Endometrium (tissue), 2 donors: ENCODE results near the gene L3MBTL2.
"Not testable (repeated sequence)": the region's sequence is repeated elsewhere in the genome, so short reads cannot be mapped to it uniquely, and the experiment has no call there.

Experiments
- FAIRE-seq: peaks from 2 replicates; lab custom pipeline; 2012; peaks lifted over from hg19 to GRCh38; lab: Jason Lieb, UNC
- donor health status: control.
- donor health status: control.

The L3MBTL2 gene

DNA sequence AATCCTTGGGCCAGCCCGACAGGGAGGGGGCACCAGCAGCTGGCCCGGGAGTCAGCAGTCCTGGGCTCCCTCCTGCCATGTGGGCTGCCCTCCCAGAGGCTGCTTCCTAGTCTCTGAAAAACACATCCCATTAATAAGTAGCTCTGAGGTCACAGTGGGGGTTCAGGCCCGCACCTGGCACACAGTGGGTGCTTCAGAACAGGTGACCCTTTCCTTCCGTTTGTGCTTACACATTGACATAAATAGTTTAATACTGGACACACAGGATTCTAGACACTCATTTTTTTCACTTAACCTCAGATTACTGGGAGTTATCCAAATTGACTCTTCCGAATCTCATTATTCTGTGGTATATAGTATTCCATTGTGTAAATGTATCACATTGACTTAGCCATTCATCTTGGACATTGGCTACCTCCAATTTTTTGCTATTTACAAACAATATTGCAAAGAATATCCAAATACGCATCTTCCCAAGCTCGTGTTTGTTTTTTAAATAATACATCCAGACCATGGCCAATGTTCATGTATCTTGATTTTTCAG lies 36.1 kb downstream of the L3MBTL2 start:
- FAIRE-seq: no peak

GRCh38 chr22:41242396-41243117 lies 37.4 kb downstream of the L3MBTL2 start:
- no peak for FAIRE-seq

GRCh38 chr22:41243361-41243760 lies 38.2 kb downstream of the L3MBTL2 start:
- FAIRE-seq: no peak

DNA sequence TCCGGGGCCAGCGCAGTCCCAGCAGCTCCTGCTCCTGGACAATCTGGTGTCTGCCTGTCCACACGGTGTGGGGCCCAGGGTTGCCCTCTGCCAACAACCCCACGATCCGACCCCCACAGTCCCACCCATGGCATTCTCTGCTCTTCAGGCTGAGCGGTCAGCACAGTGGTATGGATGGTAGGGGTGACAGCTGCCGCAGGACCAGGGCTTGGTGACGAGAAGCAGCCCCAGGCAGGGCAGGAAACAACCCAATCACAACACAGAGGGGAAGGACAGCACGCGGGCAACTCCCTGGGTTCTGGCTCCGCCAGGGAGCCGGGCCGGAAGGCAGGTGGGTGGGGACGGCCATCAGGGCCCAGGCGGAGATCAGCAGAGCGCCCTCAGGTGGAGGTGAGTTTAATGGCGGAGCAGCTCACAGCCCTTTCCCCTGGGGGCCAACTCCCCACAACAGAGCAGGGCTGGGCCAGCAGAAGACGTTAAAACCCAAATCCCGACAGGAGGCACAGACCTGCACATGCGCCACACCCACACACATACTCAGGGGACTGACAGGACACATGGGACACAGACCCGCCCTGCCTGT lies 40.9 kb downstream of the L3MBTL2 start:
- no peak for FAIRE-seq

DNA sequence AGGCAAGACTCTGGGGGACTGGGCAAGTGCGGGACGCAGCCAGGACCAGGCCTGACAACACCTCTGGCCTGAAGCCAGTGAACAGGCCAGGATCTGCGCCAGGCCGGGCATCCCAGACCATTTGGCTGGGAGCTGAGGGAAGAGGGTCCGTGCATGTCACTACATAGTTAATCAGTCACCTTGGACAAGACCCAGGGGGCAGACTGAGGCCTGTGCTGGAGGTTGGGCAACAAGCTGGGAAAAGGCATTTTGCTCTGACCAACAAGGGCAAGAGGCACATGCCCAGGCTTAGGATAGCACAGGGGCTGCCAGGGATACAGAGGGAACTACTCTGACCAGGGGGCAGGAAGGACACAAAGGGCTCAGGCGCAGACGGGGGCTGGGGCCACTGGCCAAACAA lies 42.6 kb downstream of the L3MBTL2 start:
- FAIRE-seq: no peak

- FAIRE-seq: no peak
Observed at GRCh38 chr22:41248314-41248713, 43.2 kb downstream of the L3MBTL2 start.

DNA sequence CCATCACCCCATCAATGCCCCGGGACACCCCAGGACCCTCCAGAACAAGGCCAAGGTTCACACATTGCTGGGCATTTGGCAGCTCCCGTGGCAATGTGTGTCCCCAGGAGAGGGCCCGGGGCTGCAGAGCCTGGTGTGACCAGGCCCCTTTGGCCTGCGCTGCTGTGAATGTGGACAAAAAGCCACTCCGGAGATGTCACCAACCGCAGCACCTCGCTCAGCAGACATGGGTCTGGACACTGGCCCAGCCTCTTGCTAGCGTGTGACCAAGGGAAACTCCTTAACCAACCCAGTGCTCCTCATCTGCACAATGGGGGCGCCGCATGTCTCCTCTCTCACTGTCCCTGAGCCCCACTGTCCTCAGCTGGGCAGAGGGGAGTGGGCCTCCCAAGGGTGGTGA lies 43.6 kb downstream of the L3MBTL2 start:
- no peak for FAIRE-seq

DNA sequence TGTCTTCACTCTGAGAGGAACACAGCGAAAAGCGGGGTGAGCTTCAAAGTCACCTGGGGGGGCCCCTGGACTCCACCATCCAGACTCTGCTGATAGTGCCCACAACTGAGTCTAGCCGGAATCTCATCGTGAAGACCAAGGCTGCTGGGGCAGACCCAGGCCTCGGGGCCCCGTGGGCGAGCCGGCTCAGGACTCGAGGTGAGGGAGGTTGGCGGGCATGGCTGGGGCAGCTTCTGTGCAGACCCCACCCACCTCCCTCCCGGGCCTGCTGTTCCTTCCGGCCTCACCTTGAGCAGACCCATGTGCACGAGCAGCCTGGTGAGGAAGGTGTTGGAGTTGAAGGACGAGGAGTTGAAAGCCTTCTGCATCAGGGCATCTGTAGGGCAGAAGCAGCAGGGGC lies 44.3 kb downstream of the L3MBTL2 start:
- FAIRE-seq: no peak

DNA sequence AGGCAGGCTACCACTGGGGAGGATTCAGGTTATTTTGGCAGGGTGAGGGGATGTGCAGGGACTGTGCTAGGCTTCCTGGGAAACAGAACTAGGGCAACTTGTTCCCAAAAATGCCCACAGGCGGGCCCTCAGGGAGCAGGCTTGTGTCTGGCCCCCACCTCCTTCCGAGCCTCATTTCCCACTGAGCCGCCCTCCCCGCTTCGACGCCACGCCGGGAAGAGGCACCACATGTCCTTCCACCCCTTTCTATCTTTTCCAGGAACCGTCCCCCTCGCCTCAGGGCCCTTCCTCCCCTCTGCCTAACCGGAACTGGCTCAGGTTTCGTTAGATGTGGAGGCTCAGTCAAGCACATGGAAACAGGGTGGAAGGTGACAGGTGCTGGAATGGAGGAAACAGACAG lies 45.0 kb downstream of the L3MBTL2 start:
- FAIRE-seq: no peak

GRCh38 chr22:41252365-41252764 lies 47.3 kb downstream of the L3MBTL2 start:
- FAIRE-seq: no peak

- FAIRE-seq: no peak
Observed at GRCh38 chr22:41254230-41254629, 49.1 kb downstream of the L3MBTL2 start.

DNA sequence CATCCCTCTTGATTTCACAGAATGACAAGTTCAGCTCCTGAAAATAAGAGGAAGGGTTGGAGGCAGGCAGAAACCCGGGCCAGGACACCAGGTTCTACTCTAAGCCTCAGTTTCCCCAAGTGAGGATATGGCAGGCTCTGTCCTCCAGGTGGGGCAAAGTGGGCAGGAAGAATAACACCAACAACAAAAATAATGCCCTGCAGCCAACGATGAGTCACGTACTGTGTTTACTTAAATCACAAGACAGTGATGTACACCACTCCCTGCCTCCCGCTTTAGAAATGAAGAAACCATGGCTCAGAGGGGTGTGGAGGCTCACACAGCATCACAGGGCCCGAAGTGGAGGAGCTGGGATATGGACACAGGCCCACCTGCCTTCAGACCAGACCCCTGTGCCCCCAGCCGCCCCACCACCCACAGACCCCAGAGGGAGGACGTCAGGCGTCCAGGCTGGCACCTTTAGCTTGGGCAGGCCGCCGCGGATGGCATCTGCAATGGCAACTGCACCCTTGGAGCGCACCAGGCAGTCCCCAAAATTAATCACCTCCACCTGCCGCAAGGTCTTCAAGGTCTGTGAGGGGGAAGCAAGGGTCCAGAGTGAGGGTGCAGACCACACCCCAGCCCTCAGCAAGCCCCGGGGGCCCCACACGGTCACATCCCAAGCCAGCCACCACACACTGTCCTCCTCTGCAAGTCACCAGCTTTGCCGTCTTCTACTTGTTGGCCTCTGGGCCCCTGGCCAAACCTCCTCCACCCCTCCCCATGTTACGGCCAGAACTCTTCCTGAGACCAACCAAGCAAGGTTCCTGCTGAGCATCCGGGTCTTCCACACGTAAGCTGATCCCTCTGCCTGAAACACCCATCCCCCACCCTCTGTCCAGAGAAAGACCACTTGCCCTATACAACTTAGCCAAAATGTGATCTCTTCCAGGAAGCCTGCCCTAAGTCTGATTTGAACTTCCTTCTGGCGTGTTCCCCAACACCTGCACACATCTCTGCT lies 51.4 kb downstream of the L3MBTL2 start:
- no peak for FAIRE-seq

- FAIRE-seq: no peak
Observed at GRCh38 chr22:41257696-41258095, 52.6 kb downstream of the L3MBTL2 start.

DNA sequence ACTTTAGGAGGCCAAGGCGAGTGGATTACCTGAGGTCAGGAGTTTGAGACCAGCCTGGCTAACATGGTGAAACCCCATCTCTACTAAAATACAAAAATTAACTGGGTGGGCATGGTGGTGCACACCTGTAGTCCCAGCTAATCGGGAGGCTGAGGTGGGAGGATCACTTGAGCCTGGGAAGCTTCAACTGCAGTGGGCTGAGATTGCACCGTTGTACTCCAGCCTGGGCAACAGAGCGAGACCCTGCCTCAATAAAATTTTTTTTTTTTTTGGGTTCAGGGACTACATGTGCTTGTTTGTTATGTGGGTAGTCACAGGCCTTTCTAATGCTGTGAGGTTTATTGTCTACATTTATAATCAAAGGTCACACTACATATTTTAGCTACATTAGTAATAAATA lies 54.6 kb downstream of the L3MBTL2 start:
- FAIRE-seq: not testable (repeated sequence)

GRCh38 chr22:41260871-41261270 lies 55.8 kb downstream of the L3MBTL2 start:
- FAIRE-seq: no peak

- FAIRE-seq: no peak
Observed at GRCh38 chr22:41261541-41262249, 56.6 kb downstream of the L3MBTL2 start.

GRCh38 chr22:41262250-41262765 lies 57.2 kb downstream of the L3MBTL2 start:
- FAIRE-seq: no peak

DNA sequence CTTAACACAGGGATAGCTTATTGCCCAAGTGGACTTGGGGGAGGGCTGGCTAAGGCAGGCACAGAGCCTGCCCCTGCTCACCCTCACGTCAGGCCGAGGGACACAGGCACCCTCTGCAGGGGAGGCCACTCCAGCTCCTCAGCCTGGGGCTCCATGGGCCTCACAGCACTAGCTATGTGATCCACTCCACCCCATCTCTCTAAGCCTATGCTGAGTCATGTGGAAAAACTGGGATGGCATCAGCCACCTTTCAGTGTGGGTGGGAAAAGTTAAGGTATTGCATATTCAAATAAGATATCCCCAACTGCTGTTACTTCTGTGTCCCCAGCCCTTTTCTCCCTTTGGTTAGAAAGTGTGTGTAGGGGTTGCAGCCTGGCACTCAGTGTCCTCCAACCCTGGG lies 58.6 kb downstream of the L3MBTL2 start:
- no peak for FAIRE-seq

DNA sequence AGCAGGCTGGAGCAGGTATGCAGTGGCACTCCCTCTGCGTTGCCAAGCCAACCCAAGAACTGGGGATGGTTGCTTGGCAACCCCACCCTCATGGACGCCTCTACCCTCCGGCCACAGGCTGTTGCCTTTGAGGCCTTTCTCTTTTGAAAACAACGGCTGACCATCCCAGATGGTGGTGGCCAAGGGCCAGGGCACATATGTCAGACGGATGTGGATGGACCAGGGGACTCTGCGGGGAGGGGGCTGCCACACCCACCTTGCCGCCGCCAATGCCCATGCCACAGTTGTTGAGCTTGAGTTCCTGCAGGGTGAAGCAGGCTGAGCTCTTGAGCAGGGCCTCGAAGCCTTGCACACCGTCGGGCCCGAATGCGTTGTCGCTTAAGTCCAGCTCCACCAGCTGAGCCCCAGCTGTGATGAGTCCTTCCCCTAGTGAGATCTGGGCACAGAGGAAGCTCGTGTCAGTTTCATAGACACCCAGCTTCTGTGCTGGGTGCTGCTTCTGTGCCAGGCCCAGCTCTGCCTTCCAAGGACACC lies 59.4 kb downstream of the L3MBTL2 start:
- FAIRE-seq: no peak

DNA sequence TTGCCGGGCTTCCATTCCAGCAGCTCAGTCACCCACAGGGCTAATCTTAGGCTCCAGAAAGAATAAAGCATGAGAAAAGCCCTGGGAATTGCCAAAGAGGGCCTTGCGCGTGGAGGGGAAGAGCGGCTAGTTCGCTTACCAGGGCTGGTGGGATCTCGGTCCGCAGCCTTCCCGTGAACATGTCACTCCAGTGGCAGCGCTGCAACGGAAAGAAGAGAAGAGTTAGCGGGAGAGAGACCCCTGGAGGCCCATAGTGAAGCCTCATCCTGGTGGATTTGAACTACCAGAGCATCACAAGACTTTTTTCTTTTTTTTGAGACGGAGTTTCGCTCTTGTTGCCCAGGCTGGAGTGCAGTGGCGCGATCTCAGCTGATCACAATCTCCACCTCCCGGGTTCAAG lies 62.8 kb downstream of the L3MBTL2 start:
- FAIRE-seq: no peak

- no peak for FAIRE-seq
Observed at GRCh38 chr22:41271787-41272186, 66.7 kb downstream of the L3MBTL2 start.
